ENCODE measurements around the gene SCRN1. TPM values are rescaled to one million over a fixed set of nuclear protein-coding genes. Genes with fewer than 3 reads are reported as not detected.

The SCRN1 gene
- total RNA-seq, 1 donor from 2014 or later: 0.84 TPM

DNA sequence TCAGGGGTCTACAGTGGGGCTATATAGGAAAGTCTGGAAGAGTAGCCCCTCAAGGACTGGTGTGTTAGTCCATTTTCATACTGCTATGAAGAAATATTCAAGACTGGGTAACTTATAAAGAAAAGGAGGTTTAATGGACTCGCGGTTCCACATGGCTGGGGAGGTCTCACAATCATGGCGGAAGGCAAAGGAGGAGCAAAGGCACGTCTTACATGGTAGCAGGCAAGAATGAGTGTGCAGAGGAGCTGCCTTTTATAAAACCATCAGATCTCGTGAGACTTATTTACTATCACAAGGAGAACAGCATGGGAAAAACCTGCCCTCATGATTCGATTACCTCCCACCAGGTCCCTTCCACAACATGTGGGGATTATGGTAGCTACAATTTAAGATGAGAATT lies 33.9 kb upstream of the SCRN1 start:
- no peak for DNase-seq
- peaks cover 8% of the 10 kb centered on the region for H3K36me3 Mint-ChIP-seq (ENCODE audit: low read depth)
- H3K9me3 Mint-ChIP-seq: peaks cover 3% of the 10 kb centered on the region
- H3K27me3 Mint-ChIP-seq: no peaks in the 10 kb centered on the region
- no peak overlapping the region for H3K27ac Mint-ChIP-seq
- intact Hi-C loops (cut with micrococcal nuclease): loop anchor here (10.0 kb wide), 1 partner anchor 301 kb away; no protein-coding TSS in a partner anchor
- peaks cover 32% of the 10 kb centered on the region for H3K4me1 Mint-ChIP-seq
- no peak overlapping the region for H3K4me3 Mint-ChIP-seq

DNA sequence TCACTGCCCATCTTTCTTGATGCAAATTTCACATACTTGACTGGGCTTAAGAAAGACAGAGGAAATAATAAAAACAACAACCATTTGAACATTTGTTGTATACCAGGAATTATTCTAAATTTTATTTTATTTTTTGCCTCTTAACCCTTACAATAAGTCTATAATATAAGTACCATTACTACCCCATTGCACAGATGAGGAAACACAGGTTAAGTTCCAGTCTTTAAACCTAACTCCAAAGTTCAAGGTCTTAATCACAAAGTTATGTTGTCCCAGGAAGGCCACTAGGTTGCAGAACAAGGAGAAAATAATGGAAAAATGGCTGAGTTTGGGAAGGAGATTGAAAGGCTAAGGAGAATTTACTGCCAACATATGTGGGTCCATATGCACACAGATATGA lies 33.4 kb upstream of the SCRN1 start:
- intact Hi-C loops (cut with micrococcal nuclease): loop anchor here (10.0 kb wide), 1 partner anchor 302 kb away; no protein-coding TSS in a partner anchor
- no peak overlapping the region for H3K27ac Mint-ChIP-seq
- H3K36me3 Mint-ChIP-seq (ENCODE audit: low read depth): peaks cover 12% of the 10 kb centered on the region
- DNase-seq: no peak
- peaks cover 3% of the 10 kb centered on the region for H3K9me3 Mint-ChIP-seq
- H3K27me3 Mint-ChIP-seq: no peaks in the 10 kb centered on the region
- peaks cover 31% of the 10 kb centered on the region for H3K4me1 Mint-ChIP-seq
- H3K4me3 Mint-ChIP-seq: no peak overlapping the region

DNA sequence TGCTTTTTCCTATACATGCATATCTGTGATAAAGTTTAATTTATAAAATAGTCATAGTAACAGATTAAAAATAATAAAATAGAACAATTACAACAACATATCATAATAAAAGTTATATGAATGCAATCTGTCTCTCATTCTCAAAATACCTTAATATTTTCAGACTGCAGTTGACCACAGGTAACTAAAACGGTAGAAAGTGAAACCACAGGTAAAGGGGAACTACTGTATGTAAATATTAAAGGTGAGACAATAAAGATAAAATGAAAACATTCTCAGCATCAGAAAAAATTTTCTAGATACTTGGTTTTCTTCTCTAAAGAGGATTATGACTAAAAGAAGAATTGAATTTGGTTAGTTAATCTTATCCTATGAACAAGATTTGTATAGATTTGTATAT lies 30.9 kb upstream of the SCRN1 start:
- intact Hi-C loops (cut with micrococcal nuclease): loop anchor here (10.0 kb wide), 1 partner anchor 304 kb away; no protein-coding TSS in a partner anchor
- DNase-seq: no peak
- Mint-ChIP-seq H3K27ac (no peak overlapping the region), H3K36me3 (ENCODE audit: low read depth) (peaks cover 12% of the 10 kb centered on the region), H3K9me3 (peaks cover 3% of the 10 kb centered on the region), H3K4me3 (no peak overlapping the region), H3K27me3 (no peaks in the 10 kb centered on the region), H3K4me1 (peaks cover 21% of the 10 kb centered on the region)

DNA sequence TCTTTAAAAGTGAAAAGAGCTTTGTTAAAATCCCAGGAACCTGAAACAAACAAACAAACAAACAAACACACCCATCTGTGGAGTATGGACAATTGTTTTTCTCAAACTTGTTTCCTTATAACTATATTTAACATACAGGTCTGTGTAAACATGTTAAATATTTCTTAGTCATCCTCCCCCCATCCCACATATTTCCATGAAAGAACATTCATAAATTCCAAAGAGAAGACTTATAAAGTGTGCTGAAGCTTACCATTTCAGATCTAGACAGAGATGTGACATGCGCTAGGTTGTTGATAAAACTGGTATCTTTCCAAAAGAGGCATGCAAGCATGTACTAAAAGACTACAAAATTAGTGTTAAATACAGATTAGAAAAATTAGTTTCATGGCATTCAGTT lies 30.4 kb upstream of the SCRN1 start:
- Mint-ChIP-seq H3K4me1 (peaks cover 16% of the 10 kb centered on the region), H3K27me3 (no peaks in the 10 kb centered on the region), H3K4me3 (no peak overlapping the region), H3K36me3 (ENCODE audit: low read depth) (peaks cover 8% of the 10 kb centered on the region), H3K9me3 (no peaks in the 10 kb centered on the region), H3K27ac (no peak overlapping the region)
- DNase-seq: no peak
- intact Hi-C loops (cut with micrococcal nuclease): loop anchor here (10.0 kb wide), 1 partner anchor 305 kb away; no protein-coding TSS in a partner anchor

DNA sequence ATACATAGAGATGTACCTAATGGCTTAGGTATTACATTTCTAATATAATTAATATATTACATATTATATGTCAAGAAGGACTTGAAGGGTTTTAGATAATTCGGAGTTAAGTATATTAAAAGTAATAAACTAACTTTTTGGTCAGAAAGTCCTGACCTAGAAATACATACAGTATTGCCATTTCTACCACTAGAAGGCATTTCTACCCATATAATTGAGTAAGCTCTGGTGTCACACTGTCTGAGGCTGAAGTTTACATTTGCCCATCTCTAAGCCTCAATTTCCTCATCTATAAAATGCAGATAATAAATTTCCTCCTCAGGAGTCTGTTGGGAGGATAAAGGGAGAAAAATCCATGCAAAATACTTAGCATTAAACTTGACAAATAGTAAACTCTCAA lies 29.8 kb upstream of the SCRN1 start:
- intact Hi-C loops (cut with micrococcal nuclease): no loop called here
- H3K36me3 Mint-ChIP-seq (ENCODE audit: low read depth): peaks cover 10% of the 10 kb centered on the region
- no peaks in the 10 kb centered on the region for H3K9me3 Mint-ChIP-seq
- H3K4me3 Mint-ChIP-seq: no peak overlapping the region
- no peak for DNase-seq
- peaks cover 13% of the 10 kb centered on the region for H3K4me1 Mint-ChIP-seq
- no peak overlapping the region for H3K27ac Mint-ChIP-seq
- H3K27me3 Mint-ChIP-seq: no peaks in the 10 kb centered on the region

DNA sequence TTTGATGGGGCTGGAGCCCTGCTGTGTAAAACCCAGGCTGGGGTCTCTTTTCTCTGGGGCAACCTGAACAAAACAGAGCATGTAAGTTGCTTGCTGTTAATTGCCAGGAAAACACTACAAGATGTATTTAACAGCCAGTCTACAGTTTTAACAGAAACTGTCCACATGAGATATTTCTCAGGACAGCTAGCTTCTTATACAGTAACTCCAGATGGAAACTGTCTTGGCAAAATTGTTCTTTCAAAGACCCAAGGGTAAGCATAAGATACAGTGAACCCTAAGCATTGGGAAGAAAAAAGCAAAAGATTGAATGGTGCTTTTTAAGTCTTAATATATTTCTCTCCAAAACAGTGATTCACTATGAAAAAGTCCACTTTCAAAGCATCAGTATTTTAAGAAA lies 28.9 kb upstream of the SCRN1 start:
- no peaks in the 10 kb centered on the region for H3K27me3 Mint-ChIP-seq
- no peak overlapping the region for H3K4me3 Mint-ChIP-seq
- peaks cover 8% of the 10 kb centered on the region for H3K4me1 Mint-ChIP-seq
- DNase-seq: no peak
- no peak overlapping the region for H3K27ac Mint-ChIP-seq
- H3K9me3 Mint-ChIP-seq: no peaks in the 10 kb centered on the region
- intact Hi-C loops (cut with micrococcal nuclease): no loop called here
- H3K36me3 Mint-ChIP-seq (ENCODE audit: low read depth): peaks cover 12% of the 10 kb centered on the region

DNA sequence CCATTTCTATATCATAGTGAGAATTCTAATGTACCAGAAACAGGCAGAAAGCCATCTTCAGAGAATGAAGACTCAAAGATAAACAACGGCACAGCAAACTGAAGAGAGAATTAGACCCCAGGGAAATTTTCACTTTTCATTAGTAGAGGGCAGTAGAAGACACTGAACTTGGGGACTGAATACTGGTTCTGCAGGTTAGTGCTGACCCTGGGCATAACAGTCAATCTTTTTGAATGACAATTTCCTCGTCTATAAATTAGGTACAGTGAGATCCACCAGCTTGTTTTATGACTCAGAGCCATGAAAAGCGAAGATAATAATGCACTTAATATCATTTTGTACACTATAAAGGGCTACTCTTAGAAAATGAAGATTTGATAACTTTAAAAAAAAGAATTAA lies 23.2 kb upstream of the SCRN1 start:
- no peak overlapping the region for H3K27ac Mint-ChIP-seq
- peaks cover 7% of the 10 kb centered on the region for H3K36me3 Mint-ChIP-seq (ENCODE audit: low read depth)
- no peaks in the 10 kb centered on the region for H3K9me3 Mint-ChIP-seq
- no peaks in the 10 kb centered on the region for H3K4me1 Mint-ChIP-seq
- H3K27me3 Mint-ChIP-seq: no peaks in the 10 kb centered on the region
- intact Hi-C loops (cut with micrococcal nuclease): no loop called here
- H3K4me3 Mint-ChIP-seq: no peak overlapping the region
- DNase-seq: no peak

DNA sequence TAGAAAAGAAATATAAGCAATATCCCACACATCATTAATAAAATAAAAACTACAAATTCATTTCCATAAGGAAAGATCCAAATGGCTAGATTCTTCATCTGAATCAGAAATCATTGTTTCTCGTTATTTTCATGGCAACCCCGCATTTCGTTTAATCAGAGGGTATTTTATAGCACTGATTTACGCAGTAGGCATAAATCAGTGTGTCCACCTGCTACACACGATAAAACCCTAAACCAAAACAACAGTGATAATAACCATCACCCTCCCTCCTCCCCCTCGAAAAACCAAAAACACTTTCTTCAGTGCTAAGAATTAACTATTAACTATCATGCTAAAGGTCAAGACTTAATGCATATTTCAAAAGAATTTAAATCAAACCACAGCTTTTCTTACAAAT lies 20.4 kb upstream of the SCRN1 start:
- Mint-ChIP-seq H3K36me3 (ENCODE audit: low read depth) (peaks cover 7% of the 10 kb centered on the region), H3K9me3 (no peaks in the 10 kb centered on the region), H3K4me1 (no peaks in the 10 kb centered on the region), H3K27me3 (no peaks in the 10 kb centered on the region), H3K4me3 (no peak overlapping the region), H3K27ac (no peak overlapping the region)
- intact Hi-C loops (cut with micrococcal nuclease): no loop called here
- no peak for DNase-seq

DNA sequence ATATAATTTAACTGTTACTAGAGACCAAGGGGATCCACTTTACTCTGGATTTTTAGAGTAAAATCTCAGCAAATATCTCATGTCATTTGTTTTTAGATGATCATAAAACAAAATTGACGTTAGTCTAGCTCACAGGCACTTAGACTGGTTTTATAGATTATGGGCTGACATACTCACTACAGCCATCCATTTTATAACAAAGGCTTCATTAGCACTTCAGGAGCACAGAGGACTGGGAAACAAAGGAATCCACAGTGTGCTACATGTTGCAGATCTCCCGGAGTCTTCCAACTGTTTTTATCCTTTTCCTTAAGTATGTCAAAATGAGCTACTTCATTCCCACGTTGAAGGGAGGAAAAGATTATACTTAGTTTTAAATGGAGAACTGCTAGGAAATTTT lies 15.9 kb upstream of the SCRN1 start:
- H3K27me3 Mint-ChIP-seq: peaks cover 8% of the 10 kb centered on the region
- no peak for DNase-seq
- H3K9me3 Mint-ChIP-seq: no peaks in the 10 kb centered on the region
- no peak overlapping the region for H3K27ac Mint-ChIP-seq
- no peaks in the 10 kb centered on the region for H3K4me1 Mint-ChIP-seq
- H3K4me3 Mint-ChIP-seq: no peak overlapping the region
- no peaks in the 10 kb centered on the region for H3K36me3 Mint-ChIP-seq (ENCODE audit: low read depth)
- intact Hi-C loops (cut with micrococcal nuclease): no loop called here

DNA sequence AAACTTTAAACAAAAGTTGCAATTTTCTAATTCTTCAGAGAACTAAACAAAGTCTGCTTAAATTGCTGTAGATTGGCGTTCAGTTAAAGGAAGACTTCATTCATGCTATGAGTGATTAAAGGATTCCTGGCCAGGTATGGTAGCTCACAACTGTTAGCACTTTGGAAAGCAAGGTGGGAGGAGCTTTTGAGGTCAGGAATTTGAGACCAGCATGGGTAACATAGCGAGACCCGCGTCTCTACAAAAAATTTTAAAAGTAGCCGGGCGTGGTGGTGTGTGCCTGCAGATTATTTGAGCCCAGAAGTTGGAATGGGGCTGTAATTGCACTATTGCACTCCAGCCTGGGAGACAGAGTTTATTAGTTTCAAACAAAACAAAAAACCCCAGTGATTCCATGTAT lies 13.5 kb upstream of the SCRN1 start:
- intact Hi-C loops (cut with micrococcal nuclease): no loop called here
- Mint-ChIP-seq H3K4me3 (no peak overlapping the region), H3K27me3 (peaks cover 20% of the 10 kb centered on the region), H3K27ac (no peak overlapping the region), H3K9me3 (no peaks in the 10 kb centered on the region), H3K36me3 (ENCODE audit: low read depth) (no peaks in the 10 kb centered on the region), H3K4me1 (no peaks in the 10 kb centered on the region)
- DNase-seq: no peak

DNA sequence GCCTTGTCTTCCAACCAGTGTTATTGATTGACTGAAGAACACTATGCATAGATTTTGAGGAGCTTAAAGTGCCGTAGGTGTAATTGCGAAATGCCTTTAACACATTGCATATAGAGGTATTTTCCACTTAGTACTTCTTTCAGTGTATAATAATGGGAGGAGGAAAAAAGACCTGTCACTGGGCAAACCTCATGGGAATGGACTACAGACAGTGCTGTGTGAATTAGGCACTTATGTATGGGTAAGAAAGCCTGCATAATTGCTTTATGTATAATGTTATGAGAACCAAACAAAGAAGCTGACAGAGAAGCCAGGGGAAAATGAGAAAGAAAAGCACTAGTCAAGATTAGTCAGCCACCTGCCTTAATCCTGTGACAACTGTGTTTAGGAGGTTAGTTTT lies 12.4 kb upstream of the SCRN1 start:
- H3K27ac Mint-ChIP-seq: no peak overlapping the region
- no peak overlapping the region for H3K4me3 Mint-ChIP-seq
- no peaks in the 10 kb centered on the region for H3K36me3 Mint-ChIP-seq (ENCODE audit: low read depth)
- no peak for DNase-seq
- H3K9me3 Mint-ChIP-seq: no peaks in the 10 kb centered on the region
- H3K4me1 Mint-ChIP-seq: no peaks in the 10 kb centered on the region
- peaks cover 26% of the 10 kb centered on the region for H3K27me3 Mint-ChIP-seq
- intact Hi-C loops (cut with micrococcal nuclease): no loop called here

DNA sequence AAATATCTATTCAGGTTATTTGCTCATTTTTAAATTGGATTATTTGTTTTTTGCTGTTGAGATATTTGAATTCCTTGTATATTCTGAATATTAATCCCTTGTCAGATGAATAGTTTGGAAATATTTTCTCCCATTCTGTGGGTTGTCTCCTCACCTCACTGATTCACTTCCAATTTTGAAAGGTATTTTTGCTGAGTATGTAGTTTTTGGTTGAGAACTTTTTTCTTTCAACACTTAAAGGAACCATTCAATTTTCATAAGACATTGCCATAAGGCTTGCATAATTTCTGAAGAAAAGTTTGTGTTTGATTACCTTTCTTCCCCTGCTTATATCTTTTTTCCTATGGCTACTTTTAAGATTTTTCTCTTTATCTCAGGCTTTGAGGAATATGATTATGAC lies 8.9 kb upstream of the SCRN1 start:
- no peaks in the 10 kb centered on the region for H3K4me1 Mint-ChIP-seq
- peaks cover 39% of the 10 kb centered on the region for H3K27me3 Mint-ChIP-seq
- no peak for DNase-seq
- H3K36me3 Mint-ChIP-seq (ENCODE audit: low read depth): no peaks in the 10 kb centered on the region
- peaks cover 11% of the 10 kb centered on the region for H3K9me3 Mint-ChIP-seq
- H3K4me3 Mint-ChIP-seq: no peak overlapping the region
- intact Hi-C loops (cut with micrococcal nuclease): no loop called here
- H3K27ac Mint-ChIP-seq: no peak overlapping the region

DNA sequence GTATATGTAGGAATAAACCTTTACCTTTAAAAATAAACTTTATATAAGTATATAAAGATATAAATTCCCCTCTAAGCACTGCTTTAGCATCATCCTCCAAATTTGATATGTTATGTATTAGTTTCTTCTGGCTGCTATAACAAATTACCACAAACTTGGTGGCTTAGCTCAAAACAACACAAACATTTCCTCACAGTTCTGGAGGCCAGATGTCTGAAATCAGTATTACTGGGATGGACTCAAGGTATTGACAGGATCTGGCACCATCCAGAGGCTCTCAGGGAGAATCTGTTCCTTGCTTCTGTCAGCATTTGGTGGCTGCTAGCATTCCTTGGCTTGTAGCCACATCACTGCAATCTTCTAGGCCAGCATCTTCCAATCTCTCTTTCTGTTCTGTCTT lies 6.7 kb upstream of the SCRN1 start:
- intact Hi-C loops (cut with micrococcal nuclease): no loop called here
- DNase-seq: no peak
- no peaks in the 10 kb centered on the region for H3K4me1 Mint-ChIP-seq
- peaks cover 11% of the 10 kb centered on the region for H3K9me3 Mint-ChIP-seq
- peaks cover 50% of the 10 kb centered on the region for H3K27me3 Mint-ChIP-seq
- no peak overlapping the region for H3K4me3 Mint-ChIP-seq
- no peaks in the 10 kb centered on the region for H3K36me3 Mint-ChIP-seq (ENCODE audit: low read depth)
- no peak overlapping the region for H3K27ac Mint-ChIP-seq

DNA sequence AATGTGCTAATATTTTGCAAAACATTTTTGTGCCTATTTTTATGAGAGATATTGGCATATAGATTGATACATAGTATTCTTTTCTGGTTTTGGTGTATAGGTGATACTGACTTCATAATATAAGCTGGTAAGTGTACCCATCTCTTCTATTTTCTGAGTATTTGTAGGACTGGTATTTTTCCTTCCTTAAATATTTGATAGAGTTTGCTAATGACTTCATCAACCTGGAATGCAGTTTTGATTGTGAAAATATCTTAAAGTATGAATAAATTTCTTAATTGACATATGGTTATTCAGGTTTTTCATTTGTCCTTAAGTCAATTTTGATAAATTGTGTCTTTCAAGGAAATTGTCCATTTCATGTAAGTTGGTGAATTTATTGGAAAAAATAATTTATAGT lies 6.1 kb upstream of the SCRN1 start:
- H3K36me3 Mint-ChIP-seq (ENCODE audit: low read depth): no peaks in the 10 kb centered on the region
- no peaks in the 10 kb centered on the region for H3K4me1 Mint-ChIP-seq
- no peak for DNase-seq
- H3K9me3 Mint-ChIP-seq: peaks cover 11% of the 10 kb centered on the region
- no peak overlapping the region for H3K27ac Mint-ChIP-seq
- H3K27me3 Mint-ChIP-seq: peaks cover 54% of the 10 kb centered on the region
- intact Hi-C loops (cut with micrococcal nuclease): no loop called here
- no peak overlapping the region for H3K4me3 Mint-ChIP-seq

DNA sequence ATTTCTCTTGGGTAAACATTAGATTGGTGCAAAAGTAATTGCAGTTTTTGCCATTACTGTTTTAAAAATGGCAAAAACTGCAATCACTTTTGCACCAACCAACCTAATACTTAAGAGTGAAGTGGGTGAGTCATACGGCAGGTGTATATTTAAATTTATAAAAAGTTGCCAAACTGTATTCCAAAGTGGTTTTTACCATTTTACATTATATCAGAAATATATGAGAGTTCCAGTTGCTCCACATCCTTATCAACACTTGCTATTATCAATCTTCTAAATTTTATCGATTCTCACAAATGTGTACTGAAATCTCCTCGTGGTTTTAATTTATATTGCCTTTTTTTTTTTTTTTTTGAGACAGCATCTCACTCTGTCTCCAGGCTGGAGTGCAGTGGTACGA lies 3.5 kb upstream of the SCRN1 start:
- intact Hi-C loops (cut with micrococcal nuclease): no loop called here
- peaks cover 54% of the 10 kb centered on the region for H3K27me3 Mint-ChIP-seq
- DNase-seq: no peak
- peaks cover 4% of the 10 kb centered on the region for H3K4me1 Mint-ChIP-seq
- H3K36me3 Mint-ChIP-seq (ENCODE audit: low read depth): peaks cover 2% of the 10 kb centered on the region
- no peak overlapping the region for H3K4me3 Mint-ChIP-seq
- no peak overlapping the region for H3K27ac Mint-ChIP-seq
- peaks cover 11% of the 10 kb centered on the region for H3K9me3 Mint-ChIP-seq
